Keratinocyte (primary cell): Measurements from ENCODE around the gene DTX4.

Experiments
- EZH2 ChIP-seq: IDR thresholded peaks from one replicate; pipeline ENCODE4 v1.6.1; 2012; ENCODE audit warnings: inconsistent platforms, mild to moderate bottlenecking, low read length, moderate library complexity
- TF ChIP-seq, protein P1 (sequence below), 3 experiments: IDR thresholded peaks in 1 of 3; conservative IDR thresholded peaks in 1 of 3; optimal IDR thresholded peaks in 1 of 3; 2 replicates in 2 of 3; 3 replicates in 1 of 3; pipeline versions ENCODE3 to v1.5.1; 2011; ENCODE audit warnings: low read length in 3 of 3, mild to moderate bottlenecking in 3 of 3, moderate library complexity in 2 of 3, control low read depth in 1 of 3, inconsistent platforms in 1 of 3; ENCODE audit not compliant: insufficient read depth in 2 of 3; ENCODE audit errors: extremely low read depth in 1 of 3

DNA sequence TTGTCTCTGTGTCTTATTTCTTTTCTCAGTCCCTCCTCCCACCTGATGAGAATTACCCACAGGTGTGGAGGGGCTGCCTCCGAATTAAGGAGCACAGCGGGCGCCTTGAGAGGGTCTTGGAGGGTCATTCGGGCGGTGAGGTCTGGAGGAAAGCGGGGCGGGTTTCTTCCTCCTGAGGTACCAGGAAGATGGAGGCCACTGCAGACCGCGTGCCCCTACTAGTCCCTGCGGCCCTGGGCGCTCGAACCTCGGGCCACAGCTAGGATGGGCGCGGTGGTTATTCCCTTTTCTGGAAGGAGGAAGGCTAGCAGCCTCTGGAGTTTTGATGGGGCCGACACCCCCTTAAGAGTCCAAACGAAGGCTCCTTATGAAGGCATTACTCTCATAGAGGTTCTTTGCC lies 34.7 kb upstream of the DTX4 start:
- TF ChIP-seq EZH2: no peak
- TF ChIP-seq, protein P1, sequence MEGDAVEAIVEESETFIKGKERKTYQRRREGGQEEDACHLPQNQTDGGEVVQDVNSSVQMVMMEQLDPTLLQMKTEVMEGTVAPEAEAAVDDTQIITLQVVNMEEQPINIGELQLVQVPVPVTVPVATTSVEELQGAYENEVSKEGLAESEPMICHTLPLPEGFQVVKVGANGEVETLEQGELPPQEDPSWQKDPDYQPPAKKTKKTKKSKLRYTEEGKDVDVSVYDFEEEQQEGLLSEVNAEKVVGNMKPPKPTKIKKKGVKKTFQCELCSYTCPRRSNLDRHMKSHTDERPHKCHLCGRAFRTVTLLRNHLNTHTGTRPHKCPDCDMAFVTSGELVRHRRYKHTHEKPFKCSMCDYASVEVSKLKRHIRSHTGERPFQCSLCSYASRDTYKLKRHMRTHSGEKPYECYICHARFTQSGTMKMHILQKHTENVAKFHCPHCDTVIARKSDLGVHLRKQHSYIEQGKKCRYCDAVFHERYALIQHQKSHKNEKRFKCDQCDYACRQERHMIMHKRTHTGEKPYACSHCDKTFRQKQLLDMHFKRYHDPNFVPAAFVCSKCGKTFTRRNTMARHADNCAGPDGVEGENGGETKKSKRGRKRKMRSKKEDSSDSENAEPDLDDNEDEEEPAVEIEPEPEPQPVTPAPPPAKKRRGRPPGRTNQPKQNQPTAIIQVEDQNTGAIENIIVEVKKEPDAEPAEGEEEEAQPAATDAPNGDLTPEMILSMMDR (optimal IDR thresholded peaks at IDR 0.05 in 1 of 3, IDR thresholded peaks at IDR 0.05 in 1 of 3, conservative IDR thresholded peaks at IDR 0.05 in 1 of 3; ENCODE audit: extremely low read depth in 1 of 3, insufficient read depth in 2 of 3, low read length in 3 of 3): no peak
